Esophagus squamous epithelium (tissue), 5 donors: Measurements from ENCODE around the gene CACNB4. TPM values are rescaled to one million over a fixed set of nuclear protein-coding genes. Genes with fewer than 3 reads are reported as not detected.

Experiments
- DNase-seq: peaks from one replicate; lab custom pipeline; 2025; lab: John Stamatoyannopoulos, UW
- H3K27ac ChIP-seq, 4 donors: fragments of 200-600 bp; sonication (generic); one replicate each; pipeline ENCODE4 v1.5.1; 2016 to 2019; ENCODE audit warnings: mild to moderate bottlenecking in 1 of 4
- H3K27me3 ChIP-seq, 4 donors: fragments of 200-600 bp; sonication (generic); 1 replicate in 3 of 4; 2 replicates in 1 of 4; pipeline versions ENCODE4 v1.5.1 to v1.6.0; 2017 to 2021; ENCODE audit warnings: antibody characterized with exemption in 1 of 4
- H3K36me3 ChIP-seq, 3 donors: fragments of 200-600 bp; sonication (generic); one replicate each; pipeline ENCODE4 v1.5.1; 2016 to 2019
- H3K4me1 ChIP-seq, 3 donors: fragments of 200-600 bp; sonication (generic); one replicate each; pipeline ENCODE4 v1.5.1; 2017 to 2019
- H3K4me3 ChIP-seq, 4 donors: fragments of 200-600 bp; sonication (generic); 1 replicate in 3 of 4; 2 replicates in 1 of 4; pipeline ENCODE4 v1.5.1; 2016 to 2019; ENCODE audit warnings: mild to moderate bottlenecking in 2 of 4, moderate library complexity in 1 of 4
- H3K9me3 ChIP-seq, 3 donors: fragments of 200-600 bp; sonication (generic); one replicate each; pipeline ENCODE4 v1.5.1; 2016 to 2019
- POLR2A ChIP-seq, 4 donors: fragments of 450-650 bp; IDR thresholded peaks; one replicate each; pipeline ENCODE4 v1.6.1; 2017; ENCODE audit warnings: antibody characterized with exemption in 4 of 4, mild to moderate bottlenecking in 4 of 4, moderate library complexity in 3 of 4
- WGBS, 2 donors: methylation state at CpG; one replicate each; pipeline ENCODE4 v1.1.5; 2018; 5-methylcytosine and 5-hydroxymethylcytosine counted together
- intact Hi-C: fragments of 100-400 bp; cut with DNase I; formaldehyde crosslinking; loops from one replicate; pipeline ENCODE4 v1.15.0; 2022
- total RNA-seq, 4 donors: library from RNA; depleted of rRNA; stranded (reverse); fragments of >200 nt; gene quantifications; one replicate each; pipeline ENCODE4 v1.1.0, GENCODE V29; 2016
- TF ChIP-seq, protein P1 (sequence below), 6 experiments: fragments of 450-650 bp in 4 of 6; fragments of 200-600 bp in 2 of 6; sonication (generic) in 2 of 6; IDR thresholded peaks; one replicate each; pipeline ENCODE4 v1.5.1; 2016 to 2019; ENCODE audit warnings: antibody characterized with exemption in 6 of 6, mild to moderate bottlenecking in 4 of 6, moderate library complexity in 4 of 6
- donor health status: DM: yes; HTN: yes; CAD: no.

Gene CACNB4
- total RNA-seq, 4 donors from 2014 or later, result 6.1 to 11.1 (median 7.2) TPM

DNA sequence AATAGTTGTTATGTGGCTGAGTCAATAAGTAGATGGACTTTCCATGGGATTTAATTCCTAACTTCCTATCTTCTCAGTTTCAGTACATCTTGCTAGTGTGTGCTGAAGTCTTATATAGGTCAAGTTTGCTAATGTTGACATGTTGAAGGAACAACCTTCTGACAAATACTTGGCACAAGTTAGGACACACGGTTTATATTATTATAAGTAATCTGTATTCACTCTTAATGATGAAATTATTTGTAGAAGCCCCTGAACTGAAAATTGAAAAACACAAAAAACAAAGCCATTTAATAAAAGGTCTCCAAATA, 289.8 kb downstream of the CACNB4 start:
- Histone ChIP-seq H3K27me3 (no peaks in the 10 kb centered on the region), H3K9me3 (no peaks in the 10 kb centered on the region), H3K4me3 (no peak overlapping the region), H3K27ac (no peak overlapping the region), H3K36me3 (peaks cover 0 to 86% (median 0%) of the 10 kb centered on the region in 3 donors), H3K4me1 (peaks cover 0 to 6% (median 0%) of the 10 kb centered on the region in 3 donors)
- WGBS, 2 donors, result 67 to 86% methylated on average over 1 of the region's 1 CpG
- intact Hi-C loops, result no loop called here
- no peak for DNase-seq
- TF ChIP-seq POLR2A (IDR thresholded peaks at IDR 0.05), result no peak
- TF ChIP-seq, protein P1, sequence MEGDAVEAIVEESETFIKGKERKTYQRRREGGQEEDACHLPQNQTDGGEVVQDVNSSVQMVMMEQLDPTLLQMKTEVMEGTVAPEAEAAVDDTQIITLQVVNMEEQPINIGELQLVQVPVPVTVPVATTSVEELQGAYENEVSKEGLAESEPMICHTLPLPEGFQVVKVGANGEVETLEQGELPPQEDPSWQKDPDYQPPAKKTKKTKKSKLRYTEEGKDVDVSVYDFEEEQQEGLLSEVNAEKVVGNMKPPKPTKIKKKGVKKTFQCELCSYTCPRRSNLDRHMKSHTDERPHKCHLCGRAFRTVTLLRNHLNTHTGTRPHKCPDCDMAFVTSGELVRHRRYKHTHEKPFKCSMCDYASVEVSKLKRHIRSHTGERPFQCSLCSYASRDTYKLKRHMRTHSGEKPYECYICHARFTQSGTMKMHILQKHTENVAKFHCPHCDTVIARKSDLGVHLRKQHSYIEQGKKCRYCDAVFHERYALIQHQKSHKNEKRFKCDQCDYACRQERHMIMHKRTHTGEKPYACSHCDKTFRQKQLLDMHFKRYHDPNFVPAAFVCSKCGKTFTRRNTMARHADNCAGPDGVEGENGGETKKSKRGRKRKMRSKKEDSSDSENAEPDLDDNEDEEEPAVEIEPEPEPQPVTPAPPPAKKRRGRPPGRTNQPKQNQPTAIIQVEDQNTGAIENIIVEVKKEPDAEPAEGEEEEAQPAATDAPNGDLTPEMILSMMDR (IDR thresholded peaks at IDR 0.05), result no peak

DNA sequence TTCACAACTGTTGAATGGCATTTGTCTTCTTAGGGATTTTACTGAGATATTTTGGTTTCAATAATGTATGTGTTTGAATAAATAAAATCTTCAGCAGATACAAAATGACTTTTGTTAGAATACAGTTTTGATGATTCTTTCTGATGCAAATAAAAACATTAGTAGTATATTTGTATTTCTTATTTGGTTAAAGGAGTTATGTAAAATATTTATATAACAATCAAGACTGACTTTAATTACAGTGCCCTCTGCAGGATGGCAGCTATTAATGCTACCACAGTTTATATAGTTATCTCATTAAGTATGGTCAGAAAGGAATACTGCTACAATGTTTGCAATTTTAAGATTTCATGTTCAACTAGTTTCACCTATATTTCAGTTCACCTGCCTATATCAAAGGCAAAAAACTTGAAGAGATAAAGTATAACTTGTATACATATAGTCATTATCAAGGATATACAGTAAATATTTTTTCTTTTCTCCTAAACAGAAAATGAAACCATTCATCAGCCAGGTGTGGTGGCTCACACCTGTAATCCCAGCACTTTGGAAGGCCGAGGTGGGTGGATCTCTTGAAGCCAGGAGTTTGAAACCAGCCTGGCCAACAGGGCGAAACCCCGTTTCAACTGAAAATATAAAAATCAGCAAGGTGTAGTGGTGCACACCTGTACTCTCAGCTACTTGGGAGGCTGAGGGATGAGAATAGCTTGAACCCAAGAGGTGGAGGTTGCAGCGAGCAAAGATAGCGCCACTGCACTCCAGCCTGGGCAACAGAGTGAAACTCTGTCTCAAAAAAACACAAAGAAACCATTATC, 290.4 kb downstream of the CACNB4 start:
- Histone ChIP-seq H3K4me3 (no peak overlapping the region), H3K27ac (no peak overlapping the region), H3K27me3 (no peaks in the 10 kb centered on the region), H3K9me3 (no peaks in the 10 kb centered on the region), H3K4me1 (peaks cover 0 to 6% (median 0%) of the 10 kb centered on the region in 3 donors), H3K36me3 (peaks cover 0 to 85% (median 0%) of the 10 kb centered on the region in 3 donors)
- no peak for DNase-seq
- intact Hi-C loops, result no loop called here
- no peak for TF ChIP-seq POLR2A (IDR thresholded peaks at IDR 0.05)
- TF ChIP-seq, protein P1 (IDR thresholded peaks at IDR 0.05), result peak in 5 of 6 experiments; percentile 36 to 72 (median 40)
- WGBS, 2 donors, result 80% methylated on average over 5 of the region's 5 CpGs

DNA sequence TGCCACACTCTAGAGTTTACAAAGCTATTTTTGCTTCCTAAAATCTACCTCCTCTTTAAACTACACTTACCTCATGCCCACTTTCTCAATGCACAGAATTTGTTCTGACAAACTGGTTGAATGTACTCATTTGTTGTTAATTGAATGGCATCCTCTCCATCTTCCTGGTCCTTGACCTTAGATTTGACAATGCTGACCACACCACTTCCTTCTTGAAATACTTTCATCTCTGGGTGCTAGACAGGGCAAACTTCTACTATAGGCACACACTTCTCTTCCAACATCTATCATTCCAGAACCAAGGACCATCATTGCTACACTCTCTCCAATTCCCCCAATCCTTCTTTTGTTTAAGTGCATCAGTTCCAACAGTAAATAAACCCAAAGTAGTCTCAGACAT, 292.9 kb downstream of the CACNB4 start:
- Histone ChIP-seq H3K27ac (no peak overlapping the region), H3K9me3 (no peaks in the 10 kb centered on the region), H3K27me3 (no peaks in the 10 kb centered on the region), H3K36me3 (peaks cover 0 to 82% (median 0%) of the 10 kb centered on the region in 3 donors), H3K4me1 (peaks cover 0 to 6% (median 0%) of the 10 kb centered on the region in 3 donors), H3K4me3 (no peak overlapping the region)
- no peak for TF ChIP-seq POLR2A (IDR thresholded peaks at IDR 0.05)
- TF ChIP-seq, protein P1 (IDR thresholded peaks at IDR 0.05), result no peak
- intact Hi-C loops, result no loop called here
- no peak for DNase-seq

DNA sequence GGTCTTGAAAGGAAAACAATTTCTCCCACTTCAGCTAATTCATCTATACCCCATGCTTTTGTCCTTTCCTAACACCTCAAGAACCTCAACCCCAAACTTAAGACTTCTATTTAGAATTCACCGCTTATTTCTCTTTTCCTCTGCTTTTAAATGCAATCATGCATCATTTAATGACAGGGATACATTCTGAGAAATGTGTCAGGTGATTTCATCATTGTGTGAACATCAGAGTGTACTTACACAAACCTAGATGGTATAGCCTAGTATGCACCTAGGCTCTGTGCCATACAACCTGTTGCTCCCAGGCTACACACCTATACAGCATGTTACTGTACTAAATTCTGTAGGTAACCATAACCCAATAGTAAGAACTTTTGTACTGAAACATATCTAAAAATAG, 293.5 kb downstream of the CACNB4 start:
- Histone ChIP-seq H3K4me1 (peaks cover 0 to 6% (median 0%) of the 10 kb centered on the region in 3 donors), H3K36me3 (peaks cover 0 to 77% (median 0%) of the 10 kb centered on the region in 3 donors), H3K4me3 (no peak overlapping the region), H3K27me3 (no peaks in the 10 kb centered on the region), H3K27ac (no peak overlapping the region), H3K9me3 (no peaks in the 10 kb centered on the region)
- intact Hi-C loops, result no loop called here
- no peak for DNase-seq
- WGBS, 2 donors, result 88 to 100% methylated on average over 1 of the region's 1 CpG
- TF ChIP-seq POLR2A (IDR thresholded peaks at IDR 0.05), result no peak
- TF ChIP-seq, protein P1 (IDR thresholded peaks at IDR 0.05), result no peak

DNA sequence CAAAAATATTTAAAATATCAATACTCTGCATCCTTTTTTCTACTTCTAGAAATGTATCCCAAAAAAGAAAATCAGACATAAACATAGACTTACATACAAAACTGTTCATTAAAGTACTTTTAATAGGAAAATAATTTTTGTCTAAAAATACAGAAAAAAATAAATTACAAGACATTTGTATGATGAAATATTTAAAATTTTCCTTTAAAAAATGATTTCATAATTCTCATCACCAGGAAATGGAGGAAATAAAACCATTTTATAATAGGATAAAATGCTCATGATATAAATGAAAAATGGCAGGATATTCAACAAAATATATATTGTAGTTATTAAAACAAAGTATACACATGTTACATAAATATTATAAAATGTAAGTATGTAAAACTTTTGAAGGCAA, 295.0 kb downstream of the CACNB4 start:
- Histone ChIP-seq H3K27ac (no peak overlapping the region), H3K9me3 (no peaks in the 10 kb centered on the region), H3K4me3 (no peak overlapping the region), H3K36me3 (peaks cover 0 to 70% (median 0%) of the 10 kb centered on the region in 3 donors), H3K4me1 (peaks cover 0 to 5% (median 0%) of the 10 kb centered on the region in 3 donors), H3K27me3 (no peaks in the 10 kb centered on the region)
- intact Hi-C loops, result no loop called here
- DNase-seq, result no peak
- TF ChIP-seq POLR2A (IDR thresholded peaks at IDR 0.05), result no peak
